Measurements from ENCODE around the gene P3R3URF. TPM values are rescaled to one million over a fixed set of nuclear protein-coding genes. Genes with fewer than 3 reads are reported as not detected.

Gene P3R3URF
- total and polyA plus RNA-seq, 9 of the 15 experiments (the other 6 are each of a cell fraction or from before 2014, with no cell fraction given) = not detected

DNA sequence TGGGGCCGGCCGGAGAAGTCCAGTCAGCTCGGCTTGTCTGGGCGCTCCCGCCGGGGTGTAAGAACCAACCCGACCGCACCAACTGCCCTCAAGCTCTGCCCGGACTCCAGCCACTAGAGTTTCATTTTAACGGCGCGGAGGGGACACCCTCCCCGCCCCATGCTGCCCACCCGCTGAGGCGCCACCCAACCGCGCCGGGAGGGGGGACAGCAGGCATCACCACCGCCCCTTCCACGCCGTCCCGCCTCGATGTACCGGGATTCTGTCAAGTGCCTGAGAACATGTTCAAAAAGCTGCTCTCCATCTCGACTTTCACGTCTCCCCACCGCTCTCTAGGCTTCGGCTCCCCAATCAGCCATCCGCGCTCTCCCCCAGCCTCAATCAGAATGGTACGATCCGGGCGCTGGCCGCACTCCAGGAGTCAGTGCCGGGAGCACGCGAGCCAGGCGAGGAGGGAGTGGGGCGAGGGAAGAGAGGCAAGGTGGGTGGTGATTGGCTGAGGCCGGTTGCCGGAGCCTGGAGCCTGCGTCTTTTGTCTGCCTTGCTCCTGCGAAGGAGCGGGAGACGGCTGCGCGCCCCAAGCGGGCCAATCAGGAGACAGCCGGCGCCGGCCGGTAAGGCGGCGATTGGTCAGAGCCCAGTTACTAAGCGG, 43.6 kb downstream of the P3R3URF start, which contains the start of gene PIK3R3 (continued):
- TF ChIP-seq ZNF165 (CRISPR knock-in tag; IDR thresholded peaks at IDR 0.05; ENCODE audit: borderline replicate concordance) (no peak), PHF20 (IDR thresholded peaks at IDR 0.05; ENCODE audit: partially characterized antibody) (peak; percentile 27), ZNF146 (CRISPR knock-in tag; IDR thresholded peaks at IDR 0.05; ENCODE audit: unreplicated experiment) (no peak), COPS2 (conservative IDR thresholded peaks at IDR 0.05) (no peak), STAT5A (IDR thresholded peaks at IDR 0.05; ENCODE audit: borderline replicate concordance, low read length) (peak; percentile 42; the same call in 1 of the 2 replicates), CHD2 (IDR thresholded peaks at IDR 0.05; ENCODE audit: low read depth, low read length) (peak; percentile 64), ZNF263 (CRISPR knock-in tag; IDR thresholded peaks at IDR 0.05; ENCODE audit: borderline replicate concordance) (peak; percentile 97), JUN (IDR thresholded peaks at IDR 0.05; ENCODE audit: borderline replicate concordance, low read depth, low read length) (peak; percentile 81; the same call in 1 of the 2 replicates), JUN (CRISPR knock-in tag; IDR thresholded peaks at IDR 0.05; ENCODE audit: borderline replicate concordance) (peak; percentile 81; the same call in 1 of the 2 replicates), ZNF57 (CRISPR knock-in tag; IDR thresholded peaks at IDR 0.05) (0 out of 2 replicates have a peak, but pooled peaks have one; percentile 52), TAL1 (IDR thresholded peaks at IDR 0.05) (no peak), MECOM (CRISPR knock-in tag; IDR thresholded peaks at IDR 0.05) (no peak), IFI16 (CRISPR knock-in tag; IDR thresholded peaks at IDR 0.05) (no peak)
- TF ChIP-seq, protein P1, sequence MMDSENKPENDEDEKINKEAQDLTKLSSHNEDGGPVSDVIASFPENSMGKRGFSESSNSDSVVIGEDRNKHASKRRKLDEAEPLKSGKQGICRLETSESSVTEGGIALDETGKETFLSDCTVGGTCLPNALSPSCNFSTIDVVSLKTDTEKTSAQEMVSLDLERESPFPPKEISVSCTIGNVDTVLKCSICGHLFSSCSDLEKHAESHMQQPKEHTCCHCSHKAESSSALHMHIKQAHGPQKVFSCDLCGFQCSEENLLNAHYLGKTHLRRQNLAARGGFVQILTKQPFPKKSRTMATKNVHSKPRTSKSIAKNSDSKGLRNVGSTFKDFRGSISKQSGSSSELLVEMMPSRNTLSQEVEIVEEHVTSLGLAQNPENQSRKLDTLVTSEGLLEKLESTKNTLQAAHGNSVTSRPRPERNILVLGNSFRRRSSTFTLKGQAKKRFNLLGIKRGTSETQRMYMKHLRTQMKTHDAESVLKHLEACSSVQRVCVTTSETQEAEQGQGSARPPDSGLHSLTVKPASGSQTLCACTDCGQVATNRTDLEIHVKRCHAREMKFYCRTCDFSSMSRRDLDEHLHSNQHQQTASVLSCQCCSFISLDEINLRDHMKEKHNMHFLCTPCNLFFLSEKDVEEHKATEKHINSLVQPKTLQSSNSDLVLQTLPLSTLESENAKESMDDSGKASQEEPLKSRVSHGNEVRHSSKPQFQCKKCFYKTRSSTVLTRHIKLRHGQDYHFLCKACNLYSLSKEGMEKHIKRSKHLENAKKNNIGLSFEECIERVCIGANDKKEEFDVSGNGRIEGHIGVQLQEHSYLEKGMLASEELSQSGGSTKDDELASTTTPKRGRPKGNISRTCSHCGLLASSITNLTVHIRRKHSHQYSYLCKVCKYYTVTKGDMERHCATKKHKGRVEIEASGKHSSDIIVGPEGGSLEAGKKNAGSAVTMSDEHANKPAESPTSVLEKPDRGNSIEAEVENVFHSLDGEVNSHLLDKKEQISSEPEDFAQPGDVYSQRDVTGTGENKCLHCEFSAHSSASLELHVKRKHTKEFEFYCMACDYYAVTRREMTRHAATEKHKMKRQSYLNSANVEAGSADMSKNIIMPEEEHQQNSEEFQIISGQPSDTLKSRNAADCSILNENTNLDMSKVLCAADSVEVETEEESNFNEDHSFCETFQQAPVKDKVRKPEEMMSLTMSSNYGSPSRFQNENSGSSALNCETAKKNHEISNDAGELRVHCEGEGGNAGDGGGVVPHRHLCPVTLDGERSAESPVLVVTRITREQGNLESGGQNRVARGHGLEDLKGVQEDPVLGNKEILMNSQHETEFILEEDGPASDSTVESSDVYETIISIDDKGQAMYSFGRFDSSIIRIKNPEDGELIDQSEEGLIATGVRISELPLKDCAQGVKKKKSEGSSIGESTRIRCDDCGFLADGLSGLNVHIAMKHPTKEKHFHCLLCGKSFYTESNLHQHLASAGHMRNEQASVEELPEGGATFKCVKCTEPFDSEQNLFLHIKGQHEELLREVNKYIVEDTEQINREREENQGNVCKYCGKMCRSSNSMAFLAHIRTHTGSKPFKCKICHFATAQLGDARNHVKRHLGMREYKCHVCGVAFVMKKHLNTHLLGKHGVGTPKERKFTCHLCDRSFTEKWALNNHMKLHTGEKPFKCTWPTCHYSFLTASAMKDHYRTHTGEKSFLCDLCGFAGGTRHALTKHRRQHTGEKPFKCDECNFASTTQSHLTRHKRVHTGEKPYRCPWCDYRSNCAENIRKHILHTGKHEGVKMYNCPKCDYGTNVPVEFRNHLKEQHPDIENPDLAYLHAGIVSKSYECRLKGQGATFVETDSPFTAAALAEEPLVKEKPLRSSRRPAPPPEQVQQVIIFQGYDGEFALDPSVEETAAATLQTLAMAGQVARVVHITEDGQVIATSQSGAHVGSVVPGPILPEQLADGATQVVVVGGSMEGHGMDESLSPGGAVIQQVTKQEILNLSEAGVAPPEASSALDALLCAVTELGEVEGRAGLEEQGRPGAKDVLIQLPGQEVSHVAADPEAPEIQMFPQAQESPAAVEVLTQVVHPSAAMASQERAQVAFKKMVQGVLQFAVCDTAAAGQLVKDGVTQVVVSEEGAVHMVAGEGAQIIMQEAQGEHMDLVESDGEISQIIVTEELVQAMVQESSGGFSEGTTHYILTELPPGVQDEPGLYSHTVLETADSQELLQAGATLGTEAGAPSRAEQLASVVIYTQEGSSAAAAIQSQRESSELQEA (IDR thresholded peaks at IDR 0.05; ENCODE audit: low read depth) = no peak; the same call in 1 of the 2 replicates
- TF ChIP-seq, protein P2, sequence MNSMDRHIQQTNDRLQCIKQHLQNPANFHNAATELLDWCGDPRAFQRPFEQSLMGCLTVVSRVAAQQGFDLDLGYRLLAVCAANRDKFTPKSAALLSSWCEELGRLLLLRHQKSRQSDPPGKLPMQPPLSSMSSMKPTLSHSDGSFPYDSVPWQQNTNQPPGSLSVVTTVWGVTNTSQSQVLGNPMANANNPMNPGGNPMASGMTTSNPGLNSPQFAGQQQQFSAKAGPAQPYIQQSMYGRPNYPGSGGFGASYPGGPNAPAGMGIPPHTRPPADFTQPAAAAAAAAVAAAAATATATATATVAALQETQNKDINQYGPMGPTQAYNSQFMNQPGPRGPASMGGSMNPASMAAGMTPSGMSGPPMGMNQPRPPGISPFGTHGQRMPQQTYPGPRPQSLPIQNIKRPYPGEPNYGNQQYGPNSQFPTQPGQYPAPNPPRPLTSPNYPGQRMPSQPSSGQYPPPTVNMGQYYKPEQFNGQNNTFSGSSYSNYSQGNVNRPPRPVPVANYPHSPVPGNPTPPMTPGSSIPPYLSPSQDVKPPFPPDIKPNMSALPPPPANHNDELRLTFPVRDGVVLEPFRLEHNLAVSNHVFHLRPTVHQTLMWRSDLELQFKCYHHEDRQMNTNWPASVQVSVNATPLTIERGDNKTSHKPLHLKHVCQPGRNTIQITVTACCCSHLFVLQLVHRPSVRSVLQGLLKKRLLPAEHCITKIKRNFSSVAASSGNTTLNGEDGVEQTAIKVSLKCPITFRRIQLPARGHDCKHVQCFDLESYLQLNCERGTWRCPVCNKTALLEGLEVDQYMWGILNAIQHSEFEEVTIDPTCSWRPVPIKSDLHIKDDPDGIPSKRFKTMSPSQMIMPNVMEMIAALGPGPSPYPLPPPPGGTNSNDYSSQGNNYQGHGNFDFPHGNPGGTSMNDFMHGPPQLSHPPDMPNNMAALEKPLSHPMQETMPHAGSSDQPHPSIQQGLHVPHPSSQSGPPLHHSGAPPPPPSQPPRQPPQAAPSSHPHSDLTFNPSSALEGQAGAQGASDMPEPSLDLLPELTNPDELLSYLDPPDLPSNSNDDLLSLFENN (IDR thresholded peaks at IDR 0.05; ENCODE audit: low read depth in 2 of 2, low read length in 2 of 2) = peak in 1 of 2 experiments; percentile 26; a peak in 1 of 4 replicates
- TF ChIP-seq, protein P3, sequence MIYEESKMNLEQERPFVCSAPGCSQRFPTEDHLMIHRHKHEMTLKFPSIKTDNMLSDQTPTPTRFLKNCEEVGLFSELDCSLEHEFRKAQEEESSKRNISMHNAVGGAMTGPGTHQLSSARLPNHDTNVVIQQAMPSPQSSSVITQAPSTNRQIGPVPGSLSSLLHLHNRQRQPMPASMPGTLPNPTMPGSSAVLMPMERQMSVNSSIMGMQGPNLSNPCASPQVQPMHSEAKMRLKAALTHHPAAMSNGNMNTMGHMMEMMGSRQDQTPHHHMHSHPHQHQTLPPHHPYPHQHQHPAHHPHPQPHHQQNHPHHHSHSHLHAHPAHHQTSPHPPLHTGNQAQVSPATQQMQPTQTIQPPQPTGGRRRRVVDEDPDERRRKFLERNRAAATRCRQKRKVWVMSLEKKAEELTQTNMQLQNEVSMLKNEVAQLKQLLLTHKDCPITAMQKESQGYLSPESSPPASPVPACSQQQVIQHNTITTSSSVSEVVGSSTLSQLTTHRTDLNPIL (CRISPR knock-in tag; IDR thresholded peaks at IDR 0.05) = no peak
